CD4-positive, alpha-beta T cell treated with Interferon alpha-2 for 1 hour (primary cell): Measurements from ENCODE around the gene CEACAM4.

Source experiments
- DNase-seq, 2 donors: peaks; one replicate each; pipeline ENCODE4 v3.0.0-alpha.2; 2020 to 2022

The CEACAM4 gene

GRCh38 chr19:41626877-41627276 lies at the start of gene CEACAM4:
Gene CEACAM4, minus strand, starts transcription at chr19:41627074. Its CDS starts 111 bp downstream, at chr19:41626963.
- peak in 1 of 2 donors; percentile 50 for DNase-seq

- DNase-seq = no peak
These were observed 44.6 kb upstream of the CEACAM4 start for GRCh38 chr19:41671486-41671885.

DNA sequence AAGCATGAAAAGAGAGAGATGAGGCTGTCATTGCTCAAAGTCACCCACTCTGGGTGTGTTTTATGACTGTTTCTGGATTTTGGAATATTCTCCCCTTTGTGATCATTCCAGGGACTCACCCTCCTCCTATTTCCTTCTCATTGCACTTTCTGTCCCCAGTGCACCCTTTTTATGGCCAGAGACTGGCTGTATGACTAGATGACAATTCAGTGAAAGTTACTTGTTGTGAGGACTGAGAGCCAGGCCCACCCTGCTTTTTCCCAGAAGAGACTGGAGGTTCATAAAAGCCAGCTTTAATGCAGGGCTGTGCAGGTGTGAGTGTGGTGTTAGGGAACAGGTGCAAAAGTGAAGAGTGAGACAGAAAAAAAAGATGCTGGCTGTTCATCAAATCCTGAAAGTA lies 43.9 kb upstream of the CEACAM4 start:
- no peak for DNase-seq

DNA sequence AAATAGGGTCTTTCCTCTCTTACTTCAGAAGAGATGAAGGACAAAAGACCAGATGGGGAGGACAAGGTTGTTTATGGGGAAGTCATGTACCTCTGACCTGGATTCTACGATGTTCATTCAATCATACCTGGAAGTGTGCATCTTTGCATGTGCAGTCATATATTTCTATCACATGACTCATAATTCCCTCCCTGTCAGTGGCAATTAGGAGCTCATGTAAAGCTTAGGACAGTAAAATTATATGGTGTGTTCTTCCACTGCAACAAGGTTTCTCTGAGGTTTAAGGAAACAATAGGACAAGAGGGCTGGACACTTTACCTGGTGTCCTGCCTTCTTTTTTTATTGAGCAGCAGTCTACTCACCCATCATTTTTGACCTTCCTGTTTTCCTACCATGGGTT lies 41.4 kb upstream of the CEACAM4 start:
- DNase-seq = no peak

DNA sequence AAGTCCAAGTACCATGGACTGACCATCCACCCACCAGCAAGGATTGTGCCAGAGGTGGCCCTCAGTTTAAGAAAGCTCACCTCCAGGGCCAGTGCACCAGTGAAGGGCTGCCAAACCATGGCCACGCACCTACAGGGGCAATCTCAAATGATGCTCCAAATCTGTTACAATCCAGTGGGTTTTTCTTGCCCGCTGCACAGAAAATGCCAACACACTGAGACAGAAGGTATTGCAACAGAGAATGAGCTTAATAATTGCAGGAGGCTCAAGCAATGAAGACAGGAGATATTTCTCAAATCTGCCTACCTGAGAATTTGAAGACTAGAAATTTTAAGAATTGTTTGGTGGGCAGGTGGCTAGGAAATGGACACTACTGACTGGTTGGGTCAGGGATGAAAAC lies 39.2 kb upstream of the CEACAM4 start:
- no peak for DNase-seq

DNA sequence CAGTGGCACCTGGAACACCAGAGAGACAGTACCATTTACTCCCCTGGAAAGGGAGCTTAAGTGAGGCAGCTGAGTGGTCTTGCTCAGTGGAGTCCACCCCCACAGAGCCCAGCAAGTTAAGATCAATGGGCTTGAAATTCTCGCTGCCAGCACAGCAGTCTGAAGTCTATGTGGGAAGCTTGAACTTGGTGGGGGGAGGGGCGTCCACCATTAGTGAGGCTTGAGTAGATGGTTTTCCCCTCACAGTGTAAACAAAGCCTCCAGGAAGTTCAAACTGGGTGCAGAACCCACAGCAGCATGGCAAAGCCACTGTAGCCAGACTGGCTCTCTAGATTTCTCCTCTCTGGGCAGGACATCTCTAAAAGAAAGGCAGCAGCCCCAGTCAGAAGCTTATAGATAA lies 30.3 kb upstream of the CEACAM4 start:
- DNase-seq = peak in 1 of 2 donors; percentile 20

DNA sequence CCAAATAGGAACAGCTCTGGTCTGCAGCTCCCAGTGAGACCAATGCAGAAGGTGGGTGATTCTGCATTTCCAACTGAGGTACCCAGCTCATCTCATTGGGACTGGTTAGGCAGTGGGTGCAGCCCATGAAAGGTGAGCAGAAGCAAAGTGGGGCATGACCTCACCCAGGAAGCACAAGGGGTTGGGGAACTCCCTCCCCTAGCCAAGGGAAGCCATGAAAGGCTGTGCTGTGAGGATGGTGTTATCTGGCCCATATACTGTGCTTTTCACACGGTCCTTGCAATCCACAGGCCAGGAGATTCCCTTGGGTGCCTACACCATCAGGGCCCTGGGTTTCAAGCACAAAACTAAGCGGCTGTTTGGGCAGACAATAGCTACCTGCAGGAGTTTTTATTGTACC lies 29.9 kb upstream of the CEACAM4 start:
- peak in 1 of 2 donors; percentile 20 for DNase-seq

GRCh38 chr19:41652250-41652649 lies 25.4 kb upstream of the CEACAM4 start:
- no peak for DNase-seq

DNA sequence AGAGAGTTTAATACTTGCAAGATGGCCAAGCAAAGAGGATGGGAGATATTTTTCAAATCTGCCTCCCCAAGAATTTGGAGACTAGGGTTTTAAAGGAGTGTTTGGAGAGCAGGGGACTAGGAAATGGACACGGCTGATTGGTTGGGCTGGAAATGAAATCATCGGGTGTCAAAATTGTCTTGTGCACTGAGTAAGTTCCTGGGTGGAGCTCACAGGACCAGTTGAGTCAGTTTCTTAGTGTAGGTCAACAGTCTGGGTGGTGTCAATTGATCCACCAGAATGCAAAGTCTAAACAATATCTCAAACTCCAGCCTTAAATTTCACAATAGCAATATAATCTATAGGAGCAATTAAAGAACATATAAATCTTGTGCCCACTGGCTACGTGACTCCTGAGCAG lies 23.0 kb upstream of the CEACAM4 start:
- DNase-seq = no peak

DNA sequence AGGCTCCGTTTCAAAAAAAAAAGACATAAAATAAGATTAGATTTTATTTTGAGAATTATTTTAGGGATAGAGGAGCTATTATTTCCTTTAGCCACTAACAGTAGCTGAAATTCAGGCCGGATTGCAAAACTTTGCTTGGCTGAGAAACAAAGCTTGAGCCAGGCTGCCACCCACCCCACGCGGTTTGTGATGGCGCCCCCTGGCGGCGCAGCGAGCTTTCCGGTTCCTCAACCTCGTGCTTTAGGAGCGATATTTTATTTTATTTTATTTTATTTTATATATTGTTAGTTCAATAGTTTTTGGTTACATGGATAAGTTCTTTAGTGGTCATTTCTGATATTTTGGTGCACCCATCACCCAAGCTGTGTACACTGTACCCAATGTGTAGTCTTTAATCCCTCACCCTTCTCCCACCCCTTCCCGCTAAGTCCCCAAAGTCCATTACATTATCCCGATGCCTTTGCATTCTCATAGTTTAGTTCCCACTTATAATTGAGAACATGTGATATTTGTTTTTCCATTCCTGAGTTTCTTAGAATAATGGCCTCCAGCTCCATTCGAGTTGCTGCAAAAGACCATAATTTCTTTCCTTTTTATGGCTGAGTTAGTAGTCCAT lies 19.8 kb upstream of the CEACAM4 start:
- peak in 1 of 2 donors; percentile 33 for DNase-seq

DNA sequence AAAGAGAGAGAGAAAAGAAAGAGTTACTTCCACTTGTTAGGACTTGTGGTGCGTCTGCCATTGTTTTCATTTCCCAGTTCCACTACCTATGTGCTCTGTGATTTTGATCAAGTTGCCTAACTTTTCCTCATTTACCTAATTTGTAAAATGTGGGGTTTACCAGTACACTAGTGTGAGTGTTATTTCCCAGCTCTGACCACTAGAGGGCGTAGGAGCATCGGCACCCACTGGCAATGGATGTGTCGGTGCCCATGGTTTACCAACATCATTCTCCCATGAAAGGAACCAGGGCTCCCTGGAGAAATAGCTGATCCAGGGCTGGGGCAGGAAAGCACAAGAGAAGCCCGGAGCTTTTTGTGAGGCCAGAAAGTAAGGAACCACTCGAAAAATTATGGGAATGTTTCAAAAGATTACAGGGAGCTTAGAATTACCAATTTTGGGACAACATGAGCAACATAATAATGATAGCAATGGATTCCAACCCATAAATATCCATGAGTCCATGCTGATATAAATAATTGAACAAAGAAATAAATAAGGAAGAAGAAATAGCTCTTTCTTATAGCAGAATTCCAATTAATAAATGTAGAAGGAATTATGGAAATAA lies 15.1 kb upstream of the CEACAM4 start:
- DNase-seq = peak; percentile 67 to 74

DNA sequence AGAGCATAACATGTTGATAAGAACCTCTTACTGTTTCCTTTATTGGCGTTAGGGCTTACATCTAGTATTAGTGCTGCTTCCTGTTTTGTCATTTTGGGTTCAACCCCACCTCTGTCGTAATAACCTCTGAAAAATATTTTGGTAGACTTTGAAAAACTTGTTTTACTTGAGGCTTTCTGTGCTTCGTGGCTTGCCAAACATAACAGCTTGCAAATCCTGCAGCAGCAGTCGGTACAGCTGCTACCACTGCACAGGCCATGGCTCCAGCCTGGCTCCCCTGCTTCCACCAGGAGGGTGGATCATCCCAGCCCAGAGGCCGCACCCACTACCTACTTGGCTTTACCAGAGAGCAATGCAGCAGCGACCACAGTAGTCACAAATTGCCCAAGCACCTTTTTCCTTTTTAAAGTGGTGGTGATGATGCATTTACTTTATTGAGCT lies 11.8 kb upstream of the CEACAM4 start:
- DNase-seq = no peak

DNA sequence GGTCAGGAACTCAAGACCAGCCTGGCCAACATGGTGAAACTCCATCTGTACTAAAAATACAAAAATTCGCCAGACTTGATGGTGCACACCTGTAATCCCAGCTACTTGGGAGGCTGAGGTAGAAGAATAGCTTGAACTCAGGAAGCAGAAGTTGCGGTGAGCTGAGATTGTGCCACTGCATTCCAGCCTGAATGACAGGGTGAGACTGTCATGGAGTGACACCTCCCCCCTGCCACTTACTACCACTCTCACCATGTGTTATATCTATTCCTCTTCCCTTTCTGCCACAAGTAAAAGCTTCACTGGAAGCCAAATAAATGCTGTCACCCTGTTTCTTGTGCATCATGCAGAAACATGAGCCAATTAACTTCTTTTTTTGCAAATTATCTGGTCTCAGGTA lies 10.6 kb upstream of the CEACAM4 start:
- DNase-seq = peak in 1 of 2 donors; percentile 26

DNA sequence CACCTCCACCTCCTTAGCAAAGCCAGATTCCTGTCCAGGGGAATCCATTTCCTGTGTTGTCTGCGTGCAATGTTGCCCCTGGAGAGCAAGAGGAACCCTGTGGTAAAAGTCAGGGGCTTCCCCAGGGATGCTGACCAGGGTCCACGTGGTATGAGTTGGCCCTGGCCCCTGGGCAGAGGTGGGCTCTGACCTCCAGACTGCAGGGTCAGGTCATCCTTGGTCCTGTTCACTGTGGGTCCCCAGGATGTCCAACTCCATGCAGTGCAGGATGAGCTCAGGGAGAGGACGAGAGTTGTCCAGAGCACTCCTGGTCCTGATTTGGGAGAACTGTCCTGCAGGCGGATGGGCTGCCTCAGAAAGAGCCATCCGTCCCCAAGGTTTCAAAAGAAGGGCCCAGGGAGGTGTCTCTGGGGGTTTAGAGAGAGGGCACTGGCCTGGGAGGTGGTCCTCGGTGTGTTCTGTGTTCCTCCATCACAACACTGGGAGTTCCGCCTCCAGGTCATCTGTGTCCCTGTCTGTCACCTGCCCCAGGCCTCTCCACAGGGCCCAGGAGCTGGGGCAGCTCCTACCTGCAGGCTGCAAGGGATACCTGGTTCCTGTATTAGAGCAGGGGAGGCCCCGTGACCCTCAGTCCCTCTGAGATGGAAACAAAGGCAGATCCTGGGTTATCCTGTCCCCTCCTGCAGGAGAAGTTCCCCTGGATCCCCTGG lies 1.2 kb upstream of the CEACAM4 start:
- no peak for DNase-seq

DNA sequence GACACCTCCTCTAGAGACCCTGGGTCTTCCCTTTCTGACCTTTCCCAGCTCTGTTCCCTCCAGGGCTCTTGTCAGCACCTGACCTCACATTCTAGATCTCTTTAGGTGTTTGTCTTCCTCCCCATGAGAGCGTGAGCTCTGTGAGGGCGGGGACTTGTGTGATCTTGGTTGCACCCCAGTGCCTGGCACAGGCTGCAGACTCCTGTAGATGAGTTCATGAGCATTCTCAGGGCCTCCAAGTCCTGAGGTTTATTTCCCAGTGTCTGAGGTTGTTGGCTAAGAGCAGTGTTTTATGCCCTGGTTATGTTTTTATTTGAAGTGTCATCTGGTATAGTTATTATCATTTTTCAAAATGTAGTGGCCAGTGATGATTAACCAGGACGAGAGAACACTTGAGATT lies 596 bp downstream of the CEACAM4 start:
- DNase-seq = no peak

DNA sequence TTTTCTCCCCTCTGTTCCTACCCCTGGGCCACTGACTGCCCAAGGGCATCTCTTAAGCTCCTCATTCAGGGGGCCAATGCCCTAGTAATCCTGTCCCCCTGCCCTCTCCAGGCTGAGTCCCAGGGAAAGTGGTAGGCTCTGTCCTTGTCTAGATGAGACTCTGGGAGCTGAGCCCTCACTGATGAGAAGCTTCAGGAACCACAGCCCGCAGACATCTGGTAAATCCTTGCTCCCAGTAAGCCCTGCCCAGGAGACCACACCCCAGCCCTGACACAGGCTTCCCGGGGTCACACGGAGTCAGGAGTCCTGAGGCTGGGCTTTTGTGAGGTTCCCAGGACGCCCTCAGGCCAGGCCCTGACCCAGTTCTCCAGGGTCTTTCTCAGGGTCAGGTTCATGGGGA lies 1.9 kb downstream of the CEACAM4 start:
- no peak for DNase-seq

DNA sequence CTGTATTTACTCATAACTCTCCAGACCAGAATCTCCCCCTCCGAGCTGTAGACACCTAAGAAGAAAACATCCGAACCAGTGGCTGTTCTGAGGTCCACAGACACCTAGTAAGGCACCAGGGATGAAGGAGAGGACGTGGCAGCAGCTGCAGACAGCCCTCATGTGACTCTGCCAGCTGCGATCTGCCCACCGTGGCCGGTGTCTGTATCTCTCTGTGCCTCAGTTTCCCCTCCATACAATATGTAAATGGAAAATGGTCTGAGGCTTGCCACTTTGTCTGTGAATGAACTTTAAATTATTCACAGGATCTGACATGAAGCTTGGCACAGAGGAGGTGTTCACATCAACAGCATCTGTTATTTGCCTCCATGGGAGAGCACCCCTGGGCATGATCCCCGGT lies 2.4 kb downstream of the CEACAM4 start:
- DNase-seq = no peak

DNA sequence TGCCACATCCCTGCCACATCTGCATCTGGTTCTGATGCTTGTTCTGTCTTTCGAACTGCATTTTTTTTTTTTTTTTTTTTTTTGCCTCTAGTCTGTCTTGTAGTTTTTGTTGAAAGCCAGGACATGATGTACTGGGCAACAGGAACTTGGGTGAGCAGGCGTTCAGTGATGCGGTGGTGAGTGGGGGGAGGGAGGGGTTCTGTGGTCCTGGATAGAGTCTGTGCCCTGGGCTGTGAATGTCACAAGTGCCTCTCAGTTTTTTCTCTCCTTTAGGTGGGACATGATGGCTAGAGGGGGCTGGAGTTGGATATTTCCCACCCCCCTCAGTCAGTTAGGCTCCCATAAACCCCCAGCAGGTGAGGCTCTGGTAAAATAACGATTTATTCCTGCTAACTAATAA lies 3.5 kb downstream of the CEACAM4 start:
- no peak for DNase-seq

- no peak for DNase-seq
These were observed 5.2 kb downstream of the CEACAM4 start for GRCh38 chr19:41621654-41622053.

- DNase-seq = no peak
These were observed 5.6 kb downstream of the CEACAM4 start for GRCh38 chr19:41621226-41621625.

GRCh38 chr19:41620171-41620570 lies 6.7 kb downstream of the CEACAM4 start:
- DNase-seq = no peak

DNA sequence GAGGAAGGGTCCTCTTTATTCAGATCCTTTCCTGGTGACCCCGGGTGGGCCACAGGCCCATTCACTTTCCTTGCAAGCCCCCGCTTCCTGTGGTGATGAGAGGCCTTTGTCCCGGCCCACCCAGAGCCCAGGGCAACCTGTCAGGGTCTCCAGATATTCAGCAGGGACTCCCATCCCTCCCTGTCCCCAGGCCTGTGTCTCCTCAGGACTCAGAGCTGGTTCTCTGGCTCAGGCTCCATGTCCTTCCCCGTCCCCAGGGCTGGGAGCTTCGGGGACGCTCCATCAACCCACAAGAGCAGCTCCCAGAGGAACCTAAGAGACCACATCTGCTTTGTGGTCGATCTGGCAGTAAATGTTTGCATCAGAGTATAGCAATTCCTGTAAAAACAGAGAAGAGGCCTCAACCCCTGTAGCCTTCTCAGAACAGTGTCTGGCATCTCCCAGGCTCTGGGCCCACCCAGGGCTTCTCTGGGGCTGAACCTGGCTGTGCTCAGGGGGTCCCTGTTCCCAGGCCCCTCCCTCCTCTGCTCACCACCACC lies 7.8 kb downstream of the CEACAM4 start:
- no peak for DNase-seq

GRCh38 chr19:41617941-41618730 lies 8.7 kb downstream of the CEACAM4 start:
- no peak for DNase-seq
